GM10847 (cell line): Measurements from ENCODE around the gene GPR162.

Experiments used
- POLR2A ChIP-seq: IDR thresholded peaks from 2 replicates; pipeline ENCODE4 v1.6.1; 2011; ENCODE audit not compliant: insufficient read length; ENCODE audit errors: extremely low read depth

The GPR162 gene, protein sequence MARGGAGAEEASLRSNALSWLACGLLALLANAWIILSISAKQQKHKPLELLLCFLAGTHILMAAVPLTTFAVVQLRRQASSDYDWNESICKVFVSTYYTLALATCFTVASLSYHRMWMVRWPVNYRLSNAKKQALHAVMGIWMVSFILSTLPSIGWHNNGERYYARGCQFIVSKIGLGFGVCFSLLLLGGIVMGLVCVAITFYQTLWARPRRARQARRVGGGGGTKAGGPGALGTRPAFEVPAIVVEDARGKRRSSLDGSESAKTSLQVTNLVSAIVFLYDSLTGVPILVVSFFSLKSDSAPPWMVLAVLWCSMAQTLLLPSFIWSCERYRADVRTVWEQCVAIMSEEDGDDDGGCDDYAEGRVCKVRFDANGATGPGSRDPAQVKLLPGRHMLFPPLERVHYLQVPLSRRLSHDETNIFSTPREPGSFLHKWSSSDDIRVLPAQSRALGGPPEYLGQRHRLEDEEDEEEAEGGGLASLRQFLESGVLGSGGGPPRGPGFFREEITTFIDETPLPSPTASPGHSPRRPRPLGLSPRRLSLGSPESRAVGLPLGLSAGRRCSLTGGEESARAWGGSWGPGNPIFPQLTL

DNA sequence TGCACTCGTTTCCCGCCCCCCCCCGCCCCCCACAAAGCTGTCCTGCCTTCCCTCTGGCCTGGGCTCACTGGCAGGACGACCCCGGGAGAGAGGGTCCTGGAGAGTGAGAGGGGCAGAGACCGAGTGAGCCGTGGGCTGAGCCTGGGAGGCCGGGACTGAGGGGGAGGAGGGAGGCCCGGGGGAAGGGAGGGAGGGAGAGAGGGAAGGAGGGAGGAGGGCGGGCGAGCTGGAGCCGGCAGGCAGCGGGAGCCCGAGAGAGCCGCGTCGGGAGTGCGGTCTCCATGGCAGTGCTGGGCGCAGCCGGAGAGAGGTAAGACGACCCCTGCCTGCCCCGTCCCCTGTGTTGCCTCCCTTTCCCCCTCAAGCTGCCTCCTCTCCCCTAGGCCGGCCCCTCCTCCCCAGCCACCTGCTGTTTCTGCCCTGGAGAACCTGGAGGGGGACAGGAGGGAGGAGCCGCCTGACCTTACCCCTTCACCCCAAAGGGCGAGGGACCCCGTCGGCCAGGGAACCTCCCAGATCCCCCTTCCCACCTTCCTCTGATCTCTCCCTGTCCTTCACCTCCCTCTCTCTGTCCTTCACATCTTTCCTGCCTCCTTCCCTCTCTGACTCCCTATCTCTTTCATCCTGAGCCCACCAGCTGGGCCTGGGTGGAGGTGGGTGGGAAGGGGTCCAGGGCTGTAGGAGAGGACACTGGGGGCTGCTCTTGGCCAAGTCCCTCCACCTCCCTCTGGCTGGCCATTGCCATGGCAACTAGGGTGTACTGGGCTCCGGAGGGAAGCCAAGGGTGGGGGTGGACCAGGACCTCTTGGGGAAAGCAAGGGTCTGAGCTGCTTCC lies at the start of gene GPR162:
Gene GPR162 (plus strand): TSS at position 231 of the 835 bp plus-strand sequence. CDS start 2,078 bp downstream, outside the sequence.
- no peak for TF ChIP-seq POLR2A

DNA sequence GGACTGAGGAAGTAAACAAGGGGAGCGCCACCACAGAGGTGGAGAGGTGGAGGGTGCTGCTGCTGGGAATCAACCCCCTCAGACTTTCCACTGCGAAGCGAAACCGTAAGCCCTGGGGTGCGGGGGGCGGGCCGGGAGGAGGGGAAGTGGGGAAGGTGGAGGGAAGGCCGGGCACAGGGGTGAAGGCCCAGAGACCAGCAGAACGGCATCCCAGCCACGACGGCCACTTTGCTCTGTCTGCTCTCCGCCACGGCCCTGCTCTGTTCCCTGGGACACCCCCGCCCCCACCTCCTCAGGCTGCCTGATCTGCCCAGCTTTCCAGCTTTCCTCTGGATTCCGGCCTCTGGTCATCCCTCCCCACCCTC lies 49.3 kb upstream of the GPR162 start, which contains the start of gene LAG3:
Gene LAG3 (plus strand): TSS at position 190 of the 365 bp plus-strand sequence. CDS start 333 bp downstream, outside the sequence.
- TF ChIP-seq POLR2A: no peak

DNA sequence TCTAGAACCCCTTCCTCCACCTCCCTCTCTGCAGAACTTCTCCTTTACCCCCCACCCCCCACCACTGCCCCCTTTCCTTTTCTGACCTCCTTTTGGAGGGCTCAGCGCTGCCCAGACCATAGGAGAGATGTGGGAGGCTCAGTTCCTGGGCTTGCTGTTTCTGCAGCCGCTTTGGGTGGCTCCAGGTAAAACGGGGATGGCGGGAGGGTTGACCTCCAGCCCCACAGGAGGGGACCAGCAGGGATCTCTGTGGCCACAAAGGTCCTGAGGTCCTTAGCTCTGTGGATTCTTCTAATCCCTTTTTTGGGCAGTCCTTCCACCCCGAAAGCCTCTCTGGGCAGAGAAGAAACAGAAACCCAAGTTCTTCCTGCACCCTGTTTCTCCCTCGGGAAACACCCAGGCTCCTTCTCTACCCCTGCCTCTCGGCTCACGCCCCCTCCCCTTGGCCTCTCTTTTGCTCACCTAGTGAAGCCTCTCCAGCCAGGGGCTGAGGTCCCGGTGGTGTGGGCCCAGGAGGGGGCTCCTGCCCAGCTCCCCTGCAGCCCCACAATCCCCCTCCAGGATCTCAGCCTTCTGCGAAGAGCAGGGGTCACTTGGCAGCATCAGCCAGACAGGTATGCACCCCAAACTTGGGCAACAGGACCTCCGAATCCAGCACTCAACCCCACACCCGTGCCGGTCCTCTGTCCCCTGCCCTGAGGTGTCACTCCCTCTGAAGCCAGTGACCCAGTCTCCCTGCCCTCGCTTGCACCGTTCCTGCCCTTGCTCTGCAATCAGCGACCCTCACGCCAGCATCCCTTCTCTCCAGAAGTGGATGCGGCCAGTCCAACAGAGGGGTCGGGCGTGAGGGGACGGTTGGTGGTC lies 48.7 kb upstream of the GPR162 start:
- no peak for TF ChIP-seq POLR2A

DNA sequence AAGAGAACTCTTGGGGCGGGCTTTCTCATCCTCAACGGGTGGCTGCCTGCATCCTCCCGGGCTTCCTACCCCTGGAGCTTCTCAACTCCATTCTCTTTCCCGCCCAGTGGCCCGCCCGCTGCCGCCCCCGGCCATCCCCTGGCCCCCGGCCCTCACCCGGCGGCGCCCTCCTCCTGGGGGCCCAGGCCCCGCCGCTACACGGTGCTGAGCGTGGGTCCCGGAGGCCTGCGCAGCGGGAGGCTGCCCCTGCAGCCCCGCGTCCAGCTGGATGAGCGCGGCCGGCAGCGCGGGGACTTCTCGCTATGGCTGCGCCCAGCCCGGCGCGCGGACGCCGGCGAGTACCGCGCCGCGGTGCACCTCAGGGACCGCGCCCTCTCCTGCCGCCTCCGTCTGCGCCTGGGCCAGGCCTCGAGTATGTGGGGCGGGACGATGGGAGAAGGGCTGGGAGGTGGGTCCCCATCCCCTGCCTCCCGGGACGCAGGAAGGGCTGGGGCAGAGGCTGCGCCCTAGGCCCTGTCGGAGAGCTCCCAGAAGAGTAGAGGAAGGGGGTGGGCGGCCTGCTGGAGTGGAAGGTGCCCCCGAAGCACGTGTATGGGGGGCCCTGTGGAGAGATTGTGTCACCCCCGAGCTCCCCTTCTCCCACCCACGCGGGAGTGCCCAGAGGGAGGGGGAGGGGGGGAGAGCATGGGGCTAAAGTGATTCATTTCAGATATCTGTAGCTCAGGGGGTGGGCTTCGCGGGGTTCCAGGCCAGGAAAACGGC lies 47.9 kb upstream of the GPR162 start:
- no peak for TF ChIP-seq POLR2A

DNA sequence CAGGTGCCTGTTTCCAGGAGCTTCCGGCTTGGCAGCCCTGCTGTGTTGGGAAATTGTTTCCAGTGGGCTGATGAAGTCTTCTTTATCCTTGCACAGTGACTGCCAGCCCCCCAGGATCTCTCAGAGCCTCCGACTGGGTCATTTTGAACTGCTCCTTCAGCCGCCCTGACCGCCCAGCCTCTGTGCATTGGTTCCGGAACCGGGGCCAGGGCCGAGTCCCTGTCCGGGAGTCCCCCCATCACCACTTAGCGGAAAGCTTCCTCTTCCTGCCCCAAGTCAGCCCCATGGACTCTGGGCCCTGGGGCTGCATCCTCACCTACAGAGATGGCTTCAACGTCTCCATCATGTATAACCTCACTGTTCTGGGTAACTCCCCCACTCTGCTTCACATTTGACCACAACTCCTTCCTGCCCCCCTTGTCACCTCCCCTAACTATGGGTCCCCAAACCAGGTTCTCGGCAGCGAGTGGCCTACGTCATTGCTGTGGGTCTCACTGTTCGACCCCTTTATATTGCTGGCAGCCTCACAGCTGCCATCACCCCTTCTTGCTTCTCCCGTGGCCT lies 47.0 kb upstream of the GPR162 start:
- no peak for TF ChIP-seq POLR2A

DNA sequence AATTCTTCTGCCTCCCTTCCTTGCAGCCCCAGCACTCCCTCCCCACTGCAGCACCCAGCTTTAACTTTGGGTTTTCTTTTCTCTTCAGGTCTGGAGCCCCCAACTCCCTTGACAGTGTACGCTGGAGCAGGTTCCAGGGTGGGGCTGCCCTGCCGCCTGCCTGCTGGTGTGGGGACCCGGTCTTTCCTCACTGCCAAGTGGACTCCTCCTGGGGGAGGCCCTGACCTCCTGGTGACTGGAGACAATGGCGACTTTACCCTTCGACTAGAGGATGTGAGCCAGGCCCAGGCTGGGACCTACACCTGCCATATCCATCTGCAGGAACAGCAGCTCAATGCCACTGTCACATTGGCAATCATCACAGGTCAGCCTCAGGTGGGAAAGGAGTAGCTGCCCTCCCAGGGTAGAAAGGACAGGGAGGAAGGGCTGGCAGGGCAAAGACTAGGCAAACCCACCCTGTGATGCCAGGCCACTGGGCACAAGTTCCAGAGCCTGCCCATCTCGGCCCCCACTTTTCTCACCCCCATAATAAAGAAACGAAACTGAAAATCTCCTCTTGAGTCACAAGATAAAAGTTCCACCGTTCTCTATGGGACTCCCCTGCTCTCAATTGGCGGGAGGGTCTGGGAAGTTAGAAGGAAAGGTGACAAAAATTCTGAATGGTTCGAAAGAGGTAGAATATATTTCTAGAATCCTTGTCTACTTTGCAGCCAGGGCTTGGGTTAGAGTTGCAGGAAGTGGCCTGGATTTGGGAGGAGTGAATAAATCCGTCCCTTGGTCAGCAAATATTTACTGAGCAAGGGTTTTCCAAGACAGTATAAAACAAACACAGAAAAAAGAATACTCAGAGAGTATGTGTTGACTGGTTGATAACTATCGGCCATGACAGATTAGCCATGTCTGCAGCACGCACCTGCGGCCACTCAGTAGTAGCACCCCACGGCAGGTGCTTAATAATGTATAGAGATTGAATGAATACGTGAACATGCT lies 46.1 kb upstream of the GPR162 start:
- TF ChIP-seq POLR2A: no peak

DNA sequence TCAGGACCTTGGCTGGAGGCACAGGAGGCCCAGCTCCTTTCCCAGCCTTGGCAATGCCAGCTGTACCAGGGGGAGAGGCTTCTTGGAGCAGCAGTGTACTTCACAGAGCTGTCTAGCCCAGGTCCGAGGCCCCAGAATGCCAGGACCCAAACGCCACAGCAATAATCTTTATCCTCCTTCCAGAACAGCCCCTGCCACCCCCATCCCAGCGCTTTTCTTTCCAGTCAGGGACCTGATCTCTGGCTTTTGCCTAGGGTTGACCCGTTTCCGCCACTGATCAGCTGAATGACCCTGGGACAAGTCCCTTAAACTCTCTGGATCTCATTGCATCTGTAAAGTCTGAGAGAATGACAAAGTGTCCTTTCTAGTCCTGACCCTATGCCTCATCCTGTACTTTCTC lies 44.2 kb upstream of the GPR162 start:
- TF ChIP-seq POLR2A: no peak

DNA sequence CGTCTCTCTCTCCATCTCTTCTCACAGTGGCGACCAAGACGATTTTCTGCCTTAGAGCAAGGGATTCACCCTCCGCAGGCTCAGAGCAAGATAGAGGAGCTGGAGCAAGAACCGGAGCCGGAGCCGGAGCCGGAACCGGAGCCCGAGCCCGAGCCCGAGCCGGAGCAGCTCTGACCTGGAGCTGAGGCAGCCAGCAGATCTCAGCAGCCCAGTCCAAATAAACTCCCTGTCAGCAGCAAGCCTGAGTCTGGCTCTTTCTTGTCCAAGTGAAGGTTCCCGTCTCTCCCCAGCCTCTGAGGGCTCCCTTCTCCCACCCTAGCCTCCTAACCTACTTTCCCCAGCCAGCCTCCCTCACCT lies 43.4 kb upstream of the GPR162 start:
- no peak for TF ChIP-seq POLR2A

DNA sequence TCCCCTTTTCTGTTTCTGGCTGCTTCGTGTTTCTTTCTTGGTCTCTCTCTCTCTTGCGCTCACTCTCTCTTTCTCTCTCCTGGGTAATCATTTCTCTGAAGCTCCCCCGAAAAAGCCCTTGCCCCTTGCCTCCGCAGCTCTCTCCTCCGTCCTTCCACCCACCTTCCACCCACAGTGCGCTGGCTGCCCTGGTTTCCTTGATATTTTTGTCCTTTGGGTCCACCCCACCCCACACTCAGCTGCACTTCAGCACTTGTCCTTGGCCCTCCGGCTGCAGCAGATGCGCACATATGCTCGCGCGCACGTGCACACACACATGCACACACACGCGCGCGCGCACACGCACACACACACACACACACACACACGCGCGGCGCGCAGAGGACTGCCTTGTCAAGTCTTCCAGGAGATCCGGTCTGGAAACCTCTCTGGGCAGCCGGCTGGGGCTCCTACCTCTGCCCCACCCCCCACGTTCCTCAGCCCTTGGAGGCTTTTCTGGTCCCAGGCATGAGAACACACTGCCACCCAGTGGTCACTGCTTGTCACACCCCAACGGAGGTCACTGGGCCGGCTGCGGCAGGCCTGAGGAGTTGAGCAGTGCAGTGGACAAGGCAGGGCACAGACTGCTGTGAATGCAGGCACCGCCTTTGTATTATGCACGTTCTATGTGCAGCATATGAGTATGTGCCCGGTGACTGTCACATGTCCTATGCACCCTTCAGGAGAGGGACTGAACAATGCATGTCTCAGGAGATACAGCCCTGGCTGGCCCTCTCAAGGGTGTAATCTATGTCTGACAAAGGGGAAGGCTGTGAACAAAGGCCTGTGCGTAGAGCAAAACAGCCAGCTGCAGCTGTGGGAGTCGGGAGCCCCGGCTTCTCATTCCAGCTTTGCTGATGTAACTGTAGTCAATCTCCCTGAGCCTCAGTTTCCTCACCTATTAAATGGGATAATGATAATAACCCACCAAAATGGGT lies 42.8 kb upstream of the GPR162 start:
- no peak for TF ChIP-seq POLR2A

DNA sequence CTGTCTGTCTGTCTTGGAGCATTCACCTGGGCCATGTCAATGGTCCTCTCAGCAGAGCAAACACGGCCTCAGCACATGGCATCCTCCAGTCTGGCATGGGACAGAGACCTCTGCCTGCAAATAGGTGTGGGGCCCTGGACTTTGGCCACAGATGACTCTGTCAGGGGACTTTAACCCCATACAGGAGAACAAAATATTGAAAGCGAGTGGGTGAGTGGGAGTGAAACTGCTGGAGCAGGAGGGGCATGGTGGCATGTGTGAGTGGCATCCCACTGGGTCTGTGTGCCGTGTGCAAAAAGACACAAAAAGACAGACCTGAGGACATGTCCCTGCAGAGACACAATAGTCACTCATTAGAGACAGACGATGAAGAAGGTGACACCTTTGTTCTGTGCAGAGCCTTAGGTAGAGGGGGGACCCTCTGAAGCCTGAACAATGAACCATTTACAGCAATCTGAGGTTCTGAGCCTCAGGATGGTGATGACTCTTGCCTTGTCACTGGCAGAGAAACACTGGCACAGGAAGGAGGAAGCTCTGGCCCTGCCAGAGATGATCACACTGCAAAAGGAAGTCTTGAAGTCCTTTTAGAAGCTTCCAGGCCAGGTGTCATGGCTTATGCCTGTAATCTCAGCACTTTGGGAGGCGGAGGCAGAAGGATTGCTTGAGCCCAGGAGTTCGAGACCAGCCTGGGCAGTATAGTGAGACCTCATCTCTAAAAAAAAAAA lies 41.8 kb upstream of the GPR162 start:
- TF ChIP-seq POLR2A: no peak

DNA sequence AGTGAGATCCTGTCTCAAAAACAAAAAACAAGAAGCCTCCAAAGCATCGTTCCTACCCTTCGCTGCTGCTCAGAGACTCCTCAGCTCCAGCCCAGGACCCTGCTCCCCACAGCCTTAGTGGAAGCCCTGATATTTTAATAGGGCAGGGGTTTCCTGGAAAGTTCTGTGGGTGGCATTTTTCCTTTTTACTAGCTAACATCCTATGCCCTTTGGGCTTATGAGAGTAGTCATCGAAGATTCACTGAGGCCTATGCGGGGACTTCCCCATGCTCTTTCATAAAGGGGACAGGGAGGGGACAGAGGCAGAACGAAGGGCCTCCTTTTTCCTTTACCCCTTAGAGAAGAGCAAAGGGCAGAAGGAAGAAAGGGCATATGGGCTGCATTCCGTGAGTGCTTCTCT lies 41.0 kb upstream of the GPR162 start:
- TF ChIP-seq POLR2A: no peak
